ENCODE data around the gene FHL2.

The FHL2 gene

GRCh38 chr2:105391058-105391627, 7.7 kb downstream of the FHL2 start:
- TF ChIP-seq, protein P1, sequence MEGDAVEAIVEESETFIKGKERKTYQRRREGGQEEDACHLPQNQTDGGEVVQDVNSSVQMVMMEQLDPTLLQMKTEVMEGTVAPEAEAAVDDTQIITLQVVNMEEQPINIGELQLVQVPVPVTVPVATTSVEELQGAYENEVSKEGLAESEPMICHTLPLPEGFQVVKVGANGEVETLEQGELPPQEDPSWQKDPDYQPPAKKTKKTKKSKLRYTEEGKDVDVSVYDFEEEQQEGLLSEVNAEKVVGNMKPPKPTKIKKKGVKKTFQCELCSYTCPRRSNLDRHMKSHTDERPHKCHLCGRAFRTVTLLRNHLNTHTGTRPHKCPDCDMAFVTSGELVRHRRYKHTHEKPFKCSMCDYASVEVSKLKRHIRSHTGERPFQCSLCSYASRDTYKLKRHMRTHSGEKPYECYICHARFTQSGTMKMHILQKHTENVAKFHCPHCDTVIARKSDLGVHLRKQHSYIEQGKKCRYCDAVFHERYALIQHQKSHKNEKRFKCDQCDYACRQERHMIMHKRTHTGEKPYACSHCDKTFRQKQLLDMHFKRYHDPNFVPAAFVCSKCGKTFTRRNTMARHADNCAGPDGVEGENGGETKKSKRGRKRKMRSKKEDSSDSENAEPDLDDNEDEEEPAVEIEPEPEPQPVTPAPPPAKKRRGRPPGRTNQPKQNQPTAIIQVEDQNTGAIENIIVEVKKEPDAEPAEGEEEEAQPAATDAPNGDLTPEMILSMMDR (conservative IDR thresholded peaks at IDR 0.05), result no peak
- no peak overlapping the region for H3K27ac ChIP-seq

GRCh38 chr2:105390454-105390853, 8.4 kb downstream of the FHL2 start:
- TF ChIP-seq, protein P1 (conservative IDR thresholded peaks at IDR 0.05), result no peak
- no peak overlapping the region for H3K27ac ChIP-seq

DNA sequence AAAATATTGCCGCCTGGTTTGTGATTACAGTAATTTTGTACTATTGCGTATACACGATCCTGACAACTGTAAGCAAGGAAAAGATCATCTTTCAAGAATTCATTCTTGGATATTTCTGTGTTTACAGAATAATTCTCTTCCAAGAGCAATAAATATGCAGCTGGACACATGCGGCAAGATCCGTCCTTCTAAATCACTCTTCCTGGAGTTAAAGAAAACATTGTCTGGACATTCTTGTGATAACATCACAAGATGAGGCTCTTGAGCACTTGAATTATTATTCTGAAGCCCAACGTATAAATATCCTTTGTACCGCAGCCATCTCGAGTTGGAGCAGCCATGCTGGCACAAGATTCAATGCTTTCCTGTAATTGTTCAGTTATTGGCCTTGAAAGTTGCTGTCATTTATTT, 9.9 kb downstream of the FHL2 start:
- H3K27ac ChIP-seq, result peak overlapping the region; percentile 21; the same call in 1 of the 2 replicates
- TF ChIP-seq, protein P1 (conservative IDR thresholded peaks at IDR 0.05), result no peak

GRCh38 chr2:105387225-105387624, 11.6 kb downstream of the FHL2 start:
- no peak overlapping the region for H3K27ac ChIP-seq
- TF ChIP-seq, protein P1 (conservative IDR thresholded peaks at IDR 0.05), result no peak

- TF ChIP-seq, protein P1 (conservative IDR thresholded peaks at IDR 0.05), result no peak
- H3K27ac ChIP-seq, result no peak overlapping the region
These were observed 12.9 kb downstream of the FHL2 start for GRCh38 chr2:105385731-105386540.

DNA sequence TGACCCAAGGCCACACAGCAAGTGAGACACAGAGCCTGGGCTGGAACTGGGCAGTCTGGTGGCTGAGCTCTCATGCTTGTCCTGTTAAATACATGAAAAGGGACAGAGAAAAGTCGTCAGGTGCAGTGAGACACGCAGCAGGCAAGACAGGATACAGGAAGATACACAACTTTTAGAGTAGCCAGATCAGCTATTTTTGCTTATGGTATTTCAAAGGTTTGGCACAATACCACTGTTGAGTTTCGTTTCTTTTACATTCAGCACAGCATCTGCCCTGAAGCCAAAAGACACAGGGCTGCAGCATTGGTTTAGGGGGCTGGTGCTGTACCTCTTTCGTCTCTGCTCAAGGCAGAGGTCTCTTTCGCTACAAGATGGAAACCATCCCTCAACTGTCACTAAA, 14.0 kb downstream of the FHL2 start:
- no peak overlapping the region for H3K27ac ChIP-seq
- TF ChIP-seq, protein P1 (conservative IDR thresholded peaks at IDR 0.05), result no peak

DNA sequence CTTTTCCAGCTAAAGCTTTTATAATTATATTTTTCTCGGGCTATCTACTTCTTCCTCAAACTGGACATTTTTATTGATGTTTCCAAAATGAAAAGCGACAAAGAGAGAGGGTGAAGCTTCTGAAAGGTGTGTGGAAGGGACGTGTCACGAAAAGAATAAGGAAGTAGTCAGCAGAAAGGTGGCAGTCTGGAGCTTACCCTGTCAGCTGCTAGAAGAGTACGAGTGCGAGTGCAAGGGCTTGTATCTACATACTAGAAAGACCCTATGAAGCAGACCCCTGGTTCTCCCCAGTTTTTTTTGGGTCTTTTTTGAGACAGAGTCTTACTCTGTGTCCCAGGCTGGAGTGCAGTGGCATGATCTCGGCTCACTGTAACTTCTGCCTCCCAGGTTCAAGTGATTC, 14.6 kb downstream of the FHL2 start:
- TF ChIP-seq, protein P1 (conservative IDR thresholded peaks at IDR 0.05), result no peak
- H3K27ac ChIP-seq, result no peak overlapping the region
